HCT116 (cell line): ENCODE measurements around the gene S100A7. TPM values are rescaled to one million over a fixed set of nuclear protein-coding genes. Genes with fewer than 3 reads are reported as not detected.

Experiments
- ATAC-seq: fragments of 200-7000 bp; cut with Tn5 transposase; 2 replicates; pipeline ENCODE4 v1.9.1; 2020; ENCODE audit warnings: mild to moderate bottlenecking, moderate library complexity
- BruUV-seq: library from RNA; stranded (reverse); fragments of 400-500 nt; replicated peaks from 2 replicates; lab custom pipeline; 2021; lab: Mats Ljungman, UMichigan
- CTCF ChIA-PET: fragments of 300-600 bp; sonication (Branson Sonifier 250); formaldehyde crosslinking; loops from one replicate; lab custom pipeline; 2021; ENCODE audit warnings: antibody characterized with exemption; lab: Charles Lee
- POLR2A ChIA-PET: fragments of 300-600, 350-600 bp; sonication (Branson Sonifier 250); formaldehyde crosslinking; loops from one replicate; lab custom pipeline; 2021; ENCODE audit warnings: antibody characterized with exemption; lab: Charles Lee
- RAD21 ChIA-PET, 2 experiments: fragments of 300-600 bp; sonication (Branson Sonifier 250); formaldehyde crosslinking; loops; one replicate each; lab custom pipeline; 2023; ENCODE audit warnings: low total read pairs in 2 of 2; ENCODE audit not compliant: uncharacterized antibody in 2 of 2, unreplicated experiment in 2 of 2, low non-redundant PET in 1 of 2; lab: Charles Lee
- DNase-seq: peaks from one replicate; pipeline ENCODE4 v3.0.0-alpha.2; 2010; ENCODE audit warnings: low read depth, low spot score
- H2AFZ ChIP-seq: fragments of 200-600 bp; shearing (Covaris generic), sonication (generic); 2 replicates; pipeline ENCODE4 v1.6.1; 2017; ENCODE audit warnings: low read depth, mixed run types, mixed read lengths, antibody characterized with exemption, low read length; ENCODE audit not compliant: poor library complexity, severe bottlenecking
- H3K27ac ChIP-seq: 2 replicates; pipeline ENCODE4 v1.5.1; 2012; ENCODE audit warnings: low read depth, low read length
- H3K27me3 ChIP-seq: fragments of 200-600 bp; sonication (generic); 2 replicates; pipeline ENCODE4 v1.6.1; 2016; ENCODE audit warnings: mixed run types, low read length, mixed read lengths; ENCODE audit not compliant: insufficient read depth
- H3K36me3 ChIP-seq, 2 experiments: fragments of 200-500 bp in 1 of 2; fragments of 200-600 bp in 1 of 2; sonication (Bioruptor generic) in 1 of 2; sonication (generic) in 1 of 2; 2 replicates each; pipeline versions ENCODE4 v1.5.1 to v1.6.1; 2014 to 2016; ENCODE audit warnings: low read length in 2 of 2, inconsistent platforms in 1 of 2, mixed read lengths in 1 of 2, mixed run types in 1 of 2; ENCODE audit not compliant: insufficient read depth in 2 of 2, control insufficient read depth in 1 of 2
- H3K4me1 ChIP-seq, 2 experiments: fragments of 200-600 bp in 1 of 2; sonication (generic) in 1 of 2; 2 replicates each; pipeline versions ENCODE4 v1.5.1 to v1.6.1; 2012 to 2017; ENCODE audit warnings: low read length in 2 of 2, inconsistent platforms in 1 of 2, mild to moderate bottlenecking in 1 of 2, mixed read lengths in 1 of 2, mixed run types in 1 of 2, moderate library complexity in 1 of 2; ENCODE audit not compliant: insufficient read depth in 2 of 2, control insufficient read depth in 1 of 2
- H3K4me2 ChIP-seq: fragments of 200-600 bp; sonication (generic); 2 replicates; pipeline ENCODE4 v1.6.1; 2017; ENCODE audit warnings: mixed run types, low read length, mixed read lengths
- H3K4me3 ChIP-seq, 2 experiments: fragments of 200-600 bp in 1 of 2; sonication (generic) in 1 of 2; replicated peaks in 1 of 2; 2 replicates each; pipeline ENCODE4 v1.5.1; 2011 to 2016; ENCODE audit warnings: low read length in 2 of 2, control low read depth in 1 of 2, low read depth in 1 of 2, mild to moderate bottlenecking in 1 of 2, mixed read lengths in 1 of 2, mixed run types in 1 of 2
- H3K79me2 ChIP-seq: fragments of 200-600 bp; sonication (generic); 2 replicates; pipeline ENCODE4 v1.6.1; 2017; ENCODE audit warnings: mild to moderate bottlenecking, mixed run types, low read length, moderate library complexity, mixed read lengths; ENCODE audit not compliant: insufficient read depth
- H3K9ac ChIP-seq: fragments of 200-600 bp; sonication (generic); 2 replicates; pipeline ENCODE4 v1.6.1; 2016; ENCODE audit warnings: low read length, mixed read lengths
- H3K9me2 ChIP-seq: fragments of 200-600 bp; sonication (generic), shearing (Covaris generic); 2 replicates; pipeline ENCODE4 v1.6.1; 2017; ENCODE audit warnings: mixed run types, mild to moderate bottlenecking, moderate library complexity; ENCODE audit not compliant: insufficient read depth
- H3K9me3 ChIP-seq, 2 experiments: fragments of 200-500 bp in 1 of 2; fragments of 200-600 bp in 1 of 2; sonication (Bioruptor generic) in 1 of 2; sonication (generic) in 1 of 2; 2 replicates each; pipeline ENCODE4 v1.6.1; 2014 to 2017; ENCODE audit warnings: low read length in 2 of 2, mixed read lengths in 2 of 2, inconsistent platforms in 1 of 2, low read depth in 1 of 2, mild to moderate bottlenecking in 1 of 2, mixed run types in 1 of 2, moderate library complexity in 1 of 2; ENCODE audit not compliant: control insufficient read depth in 1 of 2, insufficient read depth in 1 of 2
- H4K20me1 ChIP-seq: fragments of 200-600 bp; sonication (generic), shearing (Covaris generic); 2 replicates; pipeline ENCODE4 v1.6.1; 2017; ENCODE audit warnings: mixed run types, mild to moderate bottlenecking, moderate library complexity; ENCODE audit not compliant: insufficient read depth
- ATF3 ChIP-seq: IDR thresholded peaks from 2 replicates; pipeline ENCODE4 v1.6.1; 2012
- CBX3 ChIP-seq: IDR thresholded peaks from 2 replicates; pipeline ENCODE4 v1.6.1; 2012; ENCODE audit warnings: low read depth
- CEBPB ChIP-seq: IDR thresholded peaks from 2 replicates; pipeline ENCODE4 v1.6.1; 2012; ENCODE audit warnings: low read depth
- EGR1 ChIP-seq: IDR thresholded peaks from 2 replicates; pipeline ENCODE4 v1.6.1; 2012; ENCODE audit warnings: low read depth
- ELF1 ChIP-seq: IDR thresholded peaks from 2 replicates; pipeline ENCODE4 v1.6.1; 2012; ENCODE audit warnings: low read depth, borderline replicate concordance
- EZH2 ChIP-seq: fragments of 200-600 bp; sonication (generic); IDR thresholded peaks from 2 replicates; pipeline ENCODE4 v1.6.1; 2017; ENCODE audit warnings: antibody characterized with exemption, mixed run types
- EZH2phosphoT487 ChIP-seq: fragments of 200-600 bp; IDR thresholded peaks from 2 replicates; pipeline ENCODE4 v1.6.1; 2018; ENCODE audit warnings: antibody characterized with exemption, borderline replicate concordance
- FOSL1 ChIP-seq: IDR thresholded peaks from 2 replicates; pipeline ENCODE4 v1.6.1; 2012; ENCODE audit warnings: low read depth
- MAX ChIP-seq: IDR thresholded peaks from 2 replicates; pipeline ENCODE4 v1.6.1; 2012
- POLR2A ChIP-seq: IDR thresholded peaks from 2 replicates; pipeline ENCODE4 v1.7.0; 2011; ENCODE audit warnings: borderline replicate concordance; ENCODE audit not compliant: insufficient read depth, insufficient read length; ENCODE audit errors: extremely low read depth
- POLR2AphosphoS5 ChIP-seq: IDR thresholded peaks from 2 replicates; pipeline ENCODE4 v1.6.1; 2011; ENCODE audit warnings: mild to moderate bottlenecking, low read depth, low read length, moderate library complexity
- REST ChIP-seq: IDR thresholded peaks from 2 replicates; pipeline ENCODE4 v1.6.1; 2012; ENCODE audit warnings: low read depth
- SIN3A ChIP-seq: IDR thresholded peaks from 2 replicates; pipeline ENCODE4 v1.6.1; 2012; ENCODE audit warnings: low read depth
- SRF ChIP-seq: IDR thresholded peaks from 2 replicates; pipeline ENCODE4 v1.6.1; 2012; ENCODE audit warnings: low read depth
- YY1 ChIP-seq: IDR thresholded peaks from 2 replicates; pipeline ENCODE4 v1.6.1; 2011; ENCODE audit warnings: low read length, low read depth, moderate library complexity, mild to moderate bottlenecking; ENCODE audit not compliant: insufficient replicate concordance; ENCODE audit errors: extremely low read depth
- ZBTB33 ChIP-seq: IDR thresholded peaks from 2 replicates; pipeline ENCODE4 v1.6.1; 2011; ENCODE audit warnings: mild to moderate bottlenecking, low read length, moderate library complexity; ENCODE audit not compliant: insufficient replicate concordance; ENCODE audit errors: extremely low read depth
- ZFX ChIP-seq: fragments of 450-650 bp; IDR thresholded peaks from 2 replicates; pipeline ENCODE4 v1.6.1; 2017
- ZNF274 ChIP-seq: fragments of 200-500 bp; sonication (Bioruptor generic); IDR thresholded peaks from 2 replicates; pipeline ENCODE4 v1.6.1; 2014; ENCODE audit warnings: mild to moderate bottlenecking, low read depth, low read length, inconsistent platforms
- intact Hi-C: fragments of 100-400 bp; cut with micrococcal nuclease; formaldehyde crosslinking; loops from 2 replicates; pipeline ENCODE4 v1.10.0; 2022
- total RNA-seq: library from RNA; stranded (reverse); gene quantifications from one replicate; pipeline ENCODE4 v1.2.1, GENCODE V29; 2021; ENCODE audit not compliant: unreplicated experiment

The S100A7 gene
- total RNA-seq, 1 experiment from 2014 or later, result not detected

- DNase-seq, result no peak
- H3K27me3 ChIP-seq, result peaks cover 63% of the 10 kb centered on the region
- POLR2A ChIA-PET, result no interaction called here
Observed at GRCh38 chr1:153420306-153420705, 40.1 kb downstream of the S100A7 start.

More at GRCh38 chr1:153420306-153420705, 40.1 kb downstream of the S100A7 start:
- Histone ChIP-seq H3K4me2 (no peak overlapping the region), H3K79me2 (no peaks in the 10 kb centered on the region), H3K4me1 (no peaks in the 10 kb centered on the region), H3K9ac (no peak overlapping the region), H2AFZ (no peak overlapping the region), H3K9me2 (no peaks in the 10 kb centered on the region), H3K36me3 (no peaks in the 10 kb centered on the region), H4K20me1 (no peaks in the 10 kb centered on the region), H3K27ac (no peak overlapping the region), H3K9me3 (no peaks in the 10 kb centered on the region)
- ChIA-PET CTCF (no interaction called here), RAD21 (no interaction called here)
- ATAC-seq, result no peak
- BruUV-seq, result no TSS peak
- intact Hi-C loops, result no loop called here
- TF ChIP-seq POLR2AphosphoS5 (no peak), SIN3A (no peak), CBX3 (no peak), ZFX (no peak), ATF3 (no peak), EGR1 (no peak), POLR2A (no peak), EZH2phosphoT487 (no peak), REST (no peak), SRF (no peak), CEBPB (no peak), FOSL1 (no peak), MAX (no peak), ELF1 (no peak), ZBTB33 (no peak), ZNF274 (no peak), EZH2 (no peak), YY1 (no peak)
- TF ChIP-seq, all 23 proteins: peak for 0
- no peak overlapping the region for H3K4me3 ChIP-seq
